ENCODE data around the gene DCUN1D5.

DNA sequence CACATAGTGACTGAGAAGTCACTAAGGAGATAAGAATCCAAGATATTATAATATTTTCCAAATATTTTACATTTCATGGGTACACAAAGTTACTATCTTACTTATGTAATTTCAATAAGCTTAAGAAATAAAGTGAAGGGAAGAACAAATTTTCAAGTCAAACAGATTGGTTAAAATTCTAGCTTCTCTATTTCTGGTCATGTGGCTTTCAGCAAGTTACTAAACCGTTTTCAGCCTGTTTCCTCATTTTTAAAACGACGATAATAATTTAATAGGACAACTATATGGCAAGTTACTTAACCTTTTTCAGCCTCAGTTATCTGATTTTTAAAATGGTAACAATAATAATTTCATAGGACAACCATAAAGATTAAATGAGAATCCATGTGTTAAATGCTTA, 15.6 kb downstream of the DCUN1D5 start:
- no peak for TF ChIP-seq FOXK2 (IDR thresholded peaks at IDR 0.05)
- no peak for TF ChIP-seq SP1 (IDR thresholded peaks at IDR 0.05)
- TF ChIP-seq LEF1 (IDR thresholded peaks at IDR 0.05; ENCODE audit: borderline replicate concordance) = no peak
- TF ChIP-seq CTBP1 (IDR thresholded peaks at IDR 0.05; ENCODE audit: borderline replicate concordance) = no peak
